ENCODE measurements around the gene CBX5.

- TF ChIP-seq JUND (IDR thresholded peaks at IDR 0.05; ENCODE audit: low read depth, low read length): no peak
- TF ChIP-seq CEBPB (IDR thresholded peaks at IDR 0.05; ENCODE audit: borderline replicate concordance in 1 of 2, low read depth in 2 of 2, low read length in 2 of 2): no peak
Measured at GRCh38 chr12:54285150-54286041, 5.5 kb upstream of the CBX5 start.

All from GM12878 (cell line).